Measurements from ENCODE around the gene CTSO. TPM values are rescaled to one million over a fixed set of nuclear protein-coding genes. Genes with fewer than 3 reads are reported as not detected.

CTSO gene
- total RNA-seq, 1 donor from 2014 or later = 6.5 TPM

DNA sequence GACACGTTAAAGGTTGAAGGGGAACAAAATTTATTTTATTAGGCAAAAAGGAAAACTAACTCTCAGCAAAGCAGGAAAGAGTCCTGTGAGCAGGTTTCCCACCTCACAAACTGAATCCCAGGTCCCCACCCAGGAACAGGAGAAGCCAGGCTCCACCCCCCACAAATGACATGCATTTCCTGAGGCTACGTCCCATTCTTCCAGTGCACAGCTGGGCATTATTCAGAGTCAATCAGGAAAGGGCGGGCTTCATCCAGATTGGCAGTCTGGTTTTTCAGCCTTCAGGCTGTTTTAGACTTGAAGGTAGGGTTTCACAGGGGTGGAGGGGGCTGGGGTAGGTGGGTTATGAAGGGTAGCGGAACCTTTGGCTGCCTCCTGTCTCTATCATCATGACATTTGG is 75.7 kb downstream of the CTSO start:
- no peak overlapping the region for H3K4me3 ChIP-seq (ENCODE audit: low read depth, low read length)
- TF ChIP-seq, protein P1, sequence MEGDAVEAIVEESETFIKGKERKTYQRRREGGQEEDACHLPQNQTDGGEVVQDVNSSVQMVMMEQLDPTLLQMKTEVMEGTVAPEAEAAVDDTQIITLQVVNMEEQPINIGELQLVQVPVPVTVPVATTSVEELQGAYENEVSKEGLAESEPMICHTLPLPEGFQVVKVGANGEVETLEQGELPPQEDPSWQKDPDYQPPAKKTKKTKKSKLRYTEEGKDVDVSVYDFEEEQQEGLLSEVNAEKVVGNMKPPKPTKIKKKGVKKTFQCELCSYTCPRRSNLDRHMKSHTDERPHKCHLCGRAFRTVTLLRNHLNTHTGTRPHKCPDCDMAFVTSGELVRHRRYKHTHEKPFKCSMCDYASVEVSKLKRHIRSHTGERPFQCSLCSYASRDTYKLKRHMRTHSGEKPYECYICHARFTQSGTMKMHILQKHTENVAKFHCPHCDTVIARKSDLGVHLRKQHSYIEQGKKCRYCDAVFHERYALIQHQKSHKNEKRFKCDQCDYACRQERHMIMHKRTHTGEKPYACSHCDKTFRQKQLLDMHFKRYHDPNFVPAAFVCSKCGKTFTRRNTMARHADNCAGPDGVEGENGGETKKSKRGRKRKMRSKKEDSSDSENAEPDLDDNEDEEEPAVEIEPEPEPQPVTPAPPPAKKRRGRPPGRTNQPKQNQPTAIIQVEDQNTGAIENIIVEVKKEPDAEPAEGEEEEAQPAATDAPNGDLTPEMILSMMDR (conservative IDR thresholded peaks at IDR 0.05; ENCODE audit: low read depth, low read length) = no peak
- no peak for DNase-seq (ENCODE audit: low read depth)

DNA sequence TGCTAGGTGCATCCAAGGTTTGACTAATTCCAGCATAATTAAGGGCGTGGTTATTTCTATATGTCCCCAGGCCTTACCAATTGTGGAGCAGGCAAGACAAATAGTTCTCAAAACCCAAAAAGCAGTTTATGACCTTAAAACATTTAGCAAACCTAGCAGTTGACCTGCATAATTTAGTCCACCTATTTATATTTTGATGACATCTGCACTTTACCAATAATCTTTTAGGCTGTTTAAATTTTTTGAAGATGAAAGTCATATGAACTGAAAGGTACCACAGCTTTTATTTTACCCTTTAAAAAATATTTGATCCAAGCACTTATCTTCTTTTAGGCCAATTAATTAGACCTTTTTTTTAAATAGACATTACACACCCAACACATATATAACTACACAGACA is 77.8 kb downstream of the CTSO start:
- TF ChIP-seq, protein P1 (conservative IDR thresholded peaks at IDR 0.05; ENCODE audit: low read depth, low read length) = no peak

More for the DNA sequence above, 77.8 kb downstream of the CTSO start:
- no peak for DNase-seq (ENCODE audit: low read depth)
- no peak overlapping the region for H3K4me3 ChIP-seq (ENCODE audit: low read depth, low read length)

Other genes starting within 250 kb of the CTSO start
- gene GUCY1B1, start 194.8 kb downstream of the CTSO start, total RNA-seq = 2.7 and 5.9 TPM in 2 replicates
- not detected in 2 replicates for gene ASIC5, start 87.6 kb downstream of the CTSO start, total RNA-seq
- not detected in 2 replicates for gene TDO2, start 50.2 kb downstream of the CTSO start, total RNA-seq

All from epithelial cell of proximal tubule (primary cell).